Measurements from ENCODE around the gene PPP2R2C. TPM values are rescaled to one million over a fixed set of nuclear protein-coding genes. Genes with fewer than 3 reads are reported as not detected.

The PPP2R2C gene
- total and polyA plus RNA-seq, 2 of the 4 experiments (the other 2 are of a cell fraction): 0.03 TPM; not detected in 1

- no peak overlapping the region for H3K4me2 ChIP-seq (ENCODE audit: low read depth, low read length)
- no peak overlapping the region for H3K4ac ChIP-seq (ENCODE audit: low read depth, low read length)
- H2BK120ac ChIP-seq (ENCODE audit: low read depth, low read length): no peak overlapping the region
- ATAC-seq (ENCODE audit: low read depth): no peak
- H4K8ac ChIP-seq (ENCODE audit: low read depth in 2 of 2, low read length in 2 of 2): no peak overlapping the region
- intact Hi-C loops (cut with micrococcal nuclease) (loop anchor here (5.0 kb wide), 1 partner anchor 753 kb away; no protein-coding TSS in a partner anchor), in situ Hi-C loops (cut with MboI; ENCODE audit: low sequenced_read_pairs) (loop anchor here (5.0 to 10.0 kb wide), 2 partner anchors 77 to 335 kb away; no protein-coding TSS in a partner anchor), dilution Hi-C loops (cut with HindIII; ENCODE audit: low sequenced_read_pairs, unreplicated experiment) (no loop called here)
- WGBS, 2 experiments (ENCODE audit: extremely low coverage in 2 of 2, insufficient read length in 1 of 2): 58% methylated on average over 11 of the region's 28 CpGs; no CpG with 5 or more reads in 1 of the 2 experiments
- no peaks in the 10 kb centered on the region for H3K79me1 ChIP-seq (ENCODE audit: low read depth in 1 of 2, low read length in 2 of 2)
- no peak overlapping the region for H2BK20ac ChIP-seq (ENCODE audit: low read depth, low read length)
- H3K23ac ChIP-seq (ENCODE audit: low read depth, low read length): no peak overlapping the region
- H2BK15ac ChIP-seq (ENCODE audit: low read depth, low read length): no peak overlapping the region
- BruUV-seq (replicated peaks): no TSS peak
- H2AK9ac ChIP-seq (replicated peaks; ENCODE audit: low read depth, low read length, poor library complexity): no peak overlapping the region
- ChIA-PET POLR2A (ENCODE audit: unreplicated experiment) (no interaction called here), CTCF (interaction anchor here (1.3 to 4.4 kb wide), 7 partner anchors 7 to 79 kb away, joined by 3 to 43 read pairs (median 12); no protein-coding TSS in a partner anchor)
- no peak overlapping the region for H3K4me3 ChIP-seq (ENCODE audit: insufficient read depth, low read depth, low read length)
- no peak for TF ChIP-seq CHD1 (IDR thresholded peaks at IDR 0.05; ENCODE audit: low read depth, low read length)
- TF ChIP-seq RFX5 (IDR thresholded peaks at IDR 0.05; ENCODE audit: low read depth, low read length): no peak
- no peak for TF ChIP-seq SMC3 (IDR thresholded peaks at IDR 0.05; ENCODE audit: low read depth, low read length)
- TF ChIP-seq POLR2A (IDR thresholded peaks at IDR 0.05; ENCODE audit: low read depth, low read length): no peak
- TF ChIP-seq RAD21 (IDR thresholded peaks at IDR 0.05; ENCODE audit: low read length): no peak
- TF ChIP-seq BHLHE40 (IDR thresholded peaks at IDR 0.05; ENCODE audit: low read depth, low read length): no peak
- TF ChIP-seq, protein P1, sequence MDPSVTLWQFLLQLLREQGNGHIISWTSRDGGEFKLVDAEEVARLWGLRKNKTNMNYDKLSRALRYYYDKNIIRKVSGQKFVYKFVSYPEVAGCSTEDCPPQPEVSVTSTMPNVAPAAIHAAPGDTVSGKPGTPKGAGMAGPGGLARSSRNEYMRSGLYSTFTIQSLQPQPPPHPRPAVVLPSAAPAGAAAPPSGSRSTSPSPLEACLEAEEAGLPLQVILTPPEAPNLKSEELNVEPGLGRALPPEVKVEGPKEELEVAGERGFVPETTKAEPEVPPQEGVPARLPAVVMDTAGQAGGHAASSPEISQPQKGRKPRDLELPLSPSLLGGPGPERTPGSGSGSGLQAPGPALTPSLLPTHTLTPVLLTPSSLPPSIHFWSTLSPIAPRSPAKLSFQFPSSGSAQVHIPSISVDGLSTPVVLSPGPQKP (IDR thresholded peaks at IDR 0.05; ENCODE audit: borderline replicate concordance, low read depth, low read length): no peak
- TF ChIP-seq, protein P2, sequence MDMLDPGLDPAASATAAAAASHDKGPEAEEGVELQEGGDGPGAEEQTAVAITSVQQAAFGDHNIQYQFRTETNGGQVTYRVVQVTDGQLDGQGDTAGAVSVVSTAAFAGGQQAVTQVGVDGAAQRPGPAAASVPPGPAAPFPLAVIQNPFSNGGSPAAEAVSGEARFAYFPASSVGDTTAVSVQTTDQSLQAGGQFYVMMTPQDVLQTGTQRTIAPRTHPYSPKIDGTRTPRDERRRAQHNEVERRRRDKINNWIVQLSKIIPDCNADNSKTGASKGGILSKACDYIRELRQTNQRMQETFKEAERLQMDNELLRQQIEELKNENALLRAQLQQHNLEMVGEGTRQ (IDR thresholded peaks at IDR 0.05; ENCODE audit: low read depth, low read length): no peak
- TF ChIP-seq MXI1 (IDR thresholded peaks at IDR 0.05; ENCODE audit: borderline replicate concordance, low read depth, low read length): no peak
- H3K36me3 ChIP-seq (ENCODE audit: control insufficient read depth, insufficient read depth, low read length): no peaks in the 10 kb centered on the region
- H2AK5ac ChIP-seq (ENCODE audit: low read depth, low read length): no peak overlapping the region
- H3K18ac ChIP-seq (ENCODE audit: low read depth, low read length): no peak overlapping the region
- H2BK5ac ChIP-seq (ENCODE audit: low read depth, low read length, poor library complexity, severe bottlenecking): no peak overlapping the region
- DNase-seq: no peak
- H3K9ac ChIP-seq (ENCODE audit: low read depth, low read length): no peak overlapping the region
- H4K91ac ChIP-seq (ENCODE audit: insufficient read depth, low read depth, low read length): no peak overlapping the region
- H3K9me1 ChIP-seq (ENCODE audit: insufficient read depth, low read length): no peaks in the 10 kb centered on the region
- no peak overlapping the region for H3K14ac ChIP-seq (replicated peaks; ENCODE audit: low read depth, low read length)
- no peak overlapping the region for H4K5ac ChIP-seq (ENCODE audit: low read depth, low read length)
- no peak overlapping the region for H2AFZ ChIP-seq (replicated peaks; ENCODE audit: low read length, poor library complexity)
- no peaks in the 10 kb centered on the region for H3K4me1 ChIP-seq (ENCODE audit: control insufficient read depth, insufficient read depth, low read length)
- no peaks in the 10 kb centered on the region; the same call in 1 of the 2 replicates for H4K20me1 ChIP-seq (ENCODE audit: insufficient read depth, low read length)
- H3K27ac ChIP-seq (ENCODE audit: insufficient read depth, low read length): no peak overlapping the region
- H3K9me3 ChIP-seq (ENCODE audit: control insufficient read depth, insufficient read depth, low read length): peaks cover 3% of the 10 kb centered on the region; the same call in 1 of the 2 replicates
- H3K56ac ChIP-seq (ENCODE audit: extremely low read depth, insufficient read depth, low read length): no peak overlapping the region
- H3K27me3 ChIP-seq (ENCODE audit: control insufficient read depth, insufficient read depth, low read length): peaks cover 22% of the 10 kb centered on the region
Measured at GRCh38 chr4:6329478-6330383, 142.7 kb downstream of the PPP2R2C start.

All from IMR-90 (cell line).